ENCODE data around the gene MACROH2A1.
"Not testable (repeated sequence)": the region's sequence is repeated elsewhere in the genome, so short reads cannot be mapped to it uniquely, and the experiment has no call there.

Gene MACROH2A1

GRCh38 chr5:135375040-135375793 lies 23.8 kb downstream of the MACROH2A1 start:
- no peak for DNase-seq

- DNase-seq, result no peak
Observed at GRCh38 chr5:135373736-135374515, 25.1 kb downstream of the MACROH2A1 start.

GRCh38 chr5:135372654-135373381 lies 26.2 kb downstream of the MACROH2A1 start:
- DNase-seq, result no peak

- DNase-seq, result no peak
Observed at GRCh38 chr5:135371622-135372232, 27.3 kb downstream of the MACROH2A1 start.

- DNase-seq, result no peak
Observed at GRCh38 chr5:135369952-135370351, 29.1 kb downstream of the MACROH2A1 start.

- DNase-seq, result no peak
Observed at GRCh38 chr5:135367554-135367953, 31.5 kb downstream of the MACROH2A1 start.

GRCh38 chr5:135367076-135367475 lies 32.0 kb downstream of the MACROH2A1 start:
- DNase-seq, result no peak

GRCh38 chr5:135365281-135365680 lies 33.8 kb downstream of the MACROH2A1 start:
- DNase-seq, result no peak

- DNase-seq, result no peak
Observed at GRCh38 chr5:135364421-135365262, 34.4 kb downstream of the MACROH2A1 start.

GRCh38 chr5:135363342-135363741 lies 35.7 kb downstream of the MACROH2A1 start:
- not testable (repeated sequence) for DNase-seq

GRCh38 chr5:135362102-135362501 lies 36.9 kb downstream of the MACROH2A1 start:
- DNase-seq, result no peak

GRCh38 chr5:135360278-135361274 lies 38.5 kb downstream of the MACROH2A1 start:
- no peak for DNase-seq

GRCh38 chr5:135359374-135360165 lies 39.5 kb downstream of the MACROH2A1 start:
- no peak for DNase-seq

- DNase-seq, result no peak
Observed at GRCh38 chr5:135357685-135358084, 41.3 kb downstream of the MACROH2A1 start.

- DNase-seq, result no peak
Observed at GRCh38 chr5:135356522-135357318, 42.3 kb downstream of the MACROH2A1 start.

- DNase-seq, result no peak
Observed at GRCh38 chr5:135355169-135355568, 43.9 kb downstream of the MACROH2A1 start.

- DNase-seq, result no peak
Observed at GRCh38 chr5:135353952-135354721, 44.9 kb downstream of the MACROH2A1 start.

GRCh38 chr5:135350536-135350935 lies 48.5 kb downstream of the MACROH2A1 start:
- no peak for DNase-seq
